ENCODE data around the gene PHF21A.

GRCh38 chr11:46143049-46143806 is 22.0 kb upstream of the PHF21A start:
- TF ChIP-seq EZH2 (IDR thresholded peaks at IDR 0.05; ENCODE audit: borderline replicate concordance, low read length) = no peak
- no peak for TF ChIP-seq CTCF (IDR thresholded peaks at IDR 0.05; ENCODE audit: low read length)

All from OCI-LY1 (cell line).